Measurements from ENCODE around the gene TRIM52. TPM values are rescaled to one million over a fixed set of nuclear protein-coding genes. Genes with fewer than 3 reads are reported as not detected.

Gene TRIM52
- total and polyA plus RNA-seq, 9 of the 15 experiments (the other 6 are each of a cell fraction or from before 2014, with no cell fraction given), result 3.3 to 21.9 (median 13.5) TPM

DNA sequence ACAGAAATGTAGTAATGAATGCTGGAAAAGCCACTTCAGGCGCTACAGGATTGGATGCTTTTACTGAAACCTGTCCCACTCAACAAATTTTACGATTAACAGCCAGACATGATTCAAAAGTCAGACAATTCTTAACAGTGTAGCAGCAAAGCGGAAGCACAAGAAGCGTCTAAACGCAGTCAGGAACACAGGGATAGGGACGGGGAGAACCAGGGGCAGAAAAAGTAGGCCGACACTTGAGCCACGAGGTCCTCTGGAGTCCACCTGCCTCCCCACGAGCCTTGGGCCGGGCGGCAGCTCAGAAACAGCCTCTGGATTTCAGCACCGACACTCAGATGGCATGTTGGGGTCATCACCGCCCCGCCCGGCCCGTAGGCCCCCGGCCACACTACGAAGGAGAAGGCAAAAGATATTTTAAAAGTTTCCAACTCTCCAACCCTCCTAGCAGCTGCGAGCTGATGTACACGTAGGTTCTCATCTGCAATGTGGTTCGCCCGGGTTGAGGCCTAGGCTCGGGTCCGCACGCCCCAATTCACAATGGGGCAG, 17.9 kb downstream of the TRIM52 start (continued):
- no peak for TF ChIP-seq PHF20 (IDR thresholded peaks at IDR 0.05; ENCODE audit: partially characterized antibody)
- no peak for TF ChIP-seq NR2F6 (CRISPR knock-in tag; IDR thresholded peaks at IDR 0.05)
- TF ChIP-seq KLF6 (CRISPR knock-in tag; IDR thresholded peaks at IDR 0.05; ENCODE audit: borderline replicate concordance), result no peak
- peak; percentile 11; the same call in 1 of the 2 replicates for TF ChIP-seq ZBTB43 (CRISPR knock-in tag; IDR thresholded peaks at IDR 0.05)
- TF ChIP-seq, protein P1, sequence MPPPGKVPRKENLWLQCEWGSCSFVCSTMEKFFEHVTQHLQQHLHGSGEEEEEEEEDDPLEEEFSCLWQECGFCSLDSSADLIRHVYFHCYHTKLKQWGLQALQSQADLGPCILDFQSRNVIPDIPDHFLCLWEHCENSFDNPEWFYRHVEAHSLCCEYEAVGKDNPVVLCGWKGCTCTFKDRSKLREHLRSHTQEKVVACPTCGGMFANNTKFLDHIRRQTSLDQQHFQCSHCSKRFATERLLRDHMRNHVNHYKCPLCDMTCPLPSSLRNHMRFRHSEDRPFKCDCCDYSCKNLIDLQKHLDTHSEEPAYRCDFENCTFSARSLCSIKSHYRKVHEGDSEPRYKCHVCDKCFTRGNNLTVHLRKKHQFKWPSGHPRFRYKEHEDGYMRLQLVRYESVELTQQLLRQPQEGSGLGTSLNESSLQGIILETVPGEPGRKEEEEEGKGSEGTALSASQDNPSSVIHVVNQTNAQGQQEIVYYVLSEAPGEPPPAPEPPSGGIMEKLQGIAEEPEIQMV (tag; conservative IDR thresholded peaks at IDR 0.05; ENCODE audit: low read depth), result no peak
- TF ChIP-seq, protein P2, sequence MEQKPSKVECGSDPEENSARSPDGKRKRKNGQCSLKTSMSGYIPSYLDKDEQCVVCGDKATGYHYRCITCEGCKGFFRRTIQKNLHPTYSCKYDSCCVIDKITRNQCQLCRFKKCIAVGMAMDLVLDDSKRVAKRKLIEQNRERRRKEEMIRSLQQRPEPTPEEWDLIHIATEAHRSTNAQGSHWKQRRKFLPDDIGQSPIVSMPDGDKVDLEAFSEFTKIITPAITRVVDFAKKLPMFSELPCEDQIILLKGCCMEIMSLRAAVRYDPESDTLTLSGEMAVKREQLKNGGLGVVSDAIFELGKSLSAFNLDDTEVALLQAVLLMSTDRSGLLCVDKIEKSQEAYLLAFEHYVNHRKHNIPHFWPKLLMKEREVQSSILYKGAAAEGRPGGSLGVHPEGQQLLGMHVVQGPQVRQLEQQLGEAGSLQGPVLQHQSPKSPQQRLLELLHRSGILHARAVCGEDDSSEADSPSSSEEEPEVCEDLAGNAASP (IDR thresholded peaks at IDR 0.05), result no peak
- no peak for TF ChIP-seq ZNF12 (CRISPR knock-in tag; IDR thresholded peaks at IDR 0.05)
- no peak for TF ChIP-seq EWSR1 (IDR thresholded peaks at IDR 0.05; ENCODE audit: borderline replicate concordance, low read depth, partially characterized antibody)
- TF ChIP-seq RBM39 (optimal IDR thresholded peaks at IDR 0.05; ENCODE audit: low read depth, low read length), result peak; percentile 26
- no peak for TF ChIP-seq MIER1 (IDR thresholded peaks at IDR 0.05; ENCODE audit: low read depth)
- no peak for TF ChIP-seq SREBF1 (IDR thresholded peaks at IDR 0.05; ENCODE audit: borderline replicate concordance, low read depth, low read length)
- TF ChIP-seq KLF13 (tag; IDR thresholded peaks at IDR 0.05; ENCODE audit: borderline replicate concordance, low read depth), result no peak
- no peak for TF ChIP-seq FOXJ2 (tag; IDR thresholded peaks at IDR 0.05)
- no peak for TF ChIP-seq ZBTB11 (CRISPR knock-in tag; IDR thresholded peaks at IDR 0.05)
- no peak for TF ChIP-seq RUNX1 (IDR thresholded peaks at IDR 0.05; ENCODE audit: low read depth)
- no peak for TF ChIP-seq TGIF2 (CRISPR knock-in tag; IDR thresholded peaks at IDR 0.05)
- TF ChIP-seq SP2 (IDR thresholded peaks at IDR 0.05; ENCODE audit: extremely low read depth, low read depth, low read length, poor library complexity, severe bottlenecking), result no peak
- TF ChIP-seq ZNF511 (CRISPR knock-in tag; IDR thresholded peaks at IDR 0.05), result no peak
- no peak for TF ChIP-seq ILK (tag; IDR thresholded peaks at IDR 0.05; ENCODE audit: borderline replicate concordance, low read depth)
- TF ChIP-seq JUNB (CRISPR knock-in tag; conservative IDR thresholded peaks at IDR 0.05), result no peak
